HG03565 (cell line): ENCODE data around the gene CFAP97.
A peak's percentile ranks its signal among the peaks of the same experiment; 100 is the strongest.
"Not testable (repeated sequence)": the region's sequence is repeated elsewhere in the genome, so short reads cannot be mapped to it uniquely, and the experiment has no call there.

Experiments used
- ATAC-seq: cut with Tn5 transposase; IDR thresholded peaks from one replicate; pipeline ENCODE4 v1.9.1; 2021; ENCODE audit warnings: mild to moderate bottlenecking, moderate library complexity; ENCODE audit not compliant: unreplicated experiment

The CFAP97 gene

GRCh38 chr4:185142912-185143600, 60.7 kb downstream of the CFAP97 start, which contains the start of gene SLC25A4:
SLC25A4 (plus strand) TSS chr4:185143266; CDS start chr4:185143373, 107 bp downstream.
- ATAC-seq = peak; percentile 87

DNA sequence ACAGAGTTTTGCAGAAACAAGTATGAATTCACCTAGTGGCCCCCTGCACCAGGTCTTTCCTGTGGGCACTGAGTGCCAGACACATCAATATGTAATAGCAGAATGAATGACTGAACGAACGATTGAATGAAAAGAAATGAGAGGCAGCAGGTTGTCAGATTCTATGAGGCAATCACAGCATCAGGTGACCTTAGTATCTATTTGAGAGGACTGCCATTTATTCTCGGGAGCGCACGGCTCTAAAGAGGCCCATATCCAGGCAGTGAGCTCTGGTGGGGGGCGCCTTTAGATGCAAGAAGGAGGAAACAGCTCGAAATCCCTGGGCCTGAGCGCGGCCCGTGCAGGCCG, 61.3 kb downstream of the CFAP97 start:
- peak; percentile 7 for ATAC-seq

DNA sequence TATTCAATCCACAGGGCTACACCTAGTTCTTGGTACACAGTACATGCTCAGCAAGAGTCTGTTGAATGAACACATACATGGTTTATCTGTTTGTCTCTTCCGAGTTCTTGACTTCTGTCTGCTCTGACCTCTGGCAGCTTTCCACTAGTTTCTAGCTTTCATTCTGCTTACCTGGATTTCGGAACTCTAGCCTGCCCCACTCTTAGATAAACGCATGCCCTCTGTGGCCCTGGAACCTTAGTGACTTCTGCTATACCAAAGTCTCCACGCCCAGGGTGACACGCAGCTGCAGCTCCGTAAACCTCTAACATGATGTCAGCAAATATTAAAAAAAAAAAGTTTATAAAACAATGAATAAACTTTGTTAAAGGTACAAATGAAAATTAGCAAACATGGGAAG, 62.0 kb downstream of the CFAP97 start:
- no peak for ATAC-seq

DNA sequence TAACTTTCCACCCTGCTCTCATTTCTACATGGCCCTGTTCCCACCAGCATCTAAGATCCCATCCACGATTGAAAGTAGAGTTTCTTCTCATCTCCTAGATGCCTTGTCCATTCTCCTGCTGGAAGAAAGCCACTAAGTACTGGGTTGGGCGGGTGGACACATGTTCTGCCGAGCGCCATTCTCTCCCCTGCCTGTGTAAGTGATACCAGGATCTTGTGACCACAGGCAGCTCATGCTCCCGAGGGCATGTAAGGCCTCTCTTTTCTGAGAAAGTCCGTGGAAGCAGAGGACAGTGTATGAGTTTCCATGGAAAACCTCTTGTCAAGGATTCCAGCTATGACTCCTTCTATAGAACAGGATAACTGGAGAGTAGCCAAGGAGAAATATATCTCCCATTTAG, 64.1 kb downstream of the CFAP97 start:
- no peak for ATAC-seq

GRCh38 chr4:185138161-185138560, 65.6 kb downstream of the CFAP97 start:
- no peak for ATAC-seq

- no peak for ATAC-seq
Observed at GRCh38 chr4:185137233-185137925, 66.4 kb downstream of the CFAP97 start.

DNA sequence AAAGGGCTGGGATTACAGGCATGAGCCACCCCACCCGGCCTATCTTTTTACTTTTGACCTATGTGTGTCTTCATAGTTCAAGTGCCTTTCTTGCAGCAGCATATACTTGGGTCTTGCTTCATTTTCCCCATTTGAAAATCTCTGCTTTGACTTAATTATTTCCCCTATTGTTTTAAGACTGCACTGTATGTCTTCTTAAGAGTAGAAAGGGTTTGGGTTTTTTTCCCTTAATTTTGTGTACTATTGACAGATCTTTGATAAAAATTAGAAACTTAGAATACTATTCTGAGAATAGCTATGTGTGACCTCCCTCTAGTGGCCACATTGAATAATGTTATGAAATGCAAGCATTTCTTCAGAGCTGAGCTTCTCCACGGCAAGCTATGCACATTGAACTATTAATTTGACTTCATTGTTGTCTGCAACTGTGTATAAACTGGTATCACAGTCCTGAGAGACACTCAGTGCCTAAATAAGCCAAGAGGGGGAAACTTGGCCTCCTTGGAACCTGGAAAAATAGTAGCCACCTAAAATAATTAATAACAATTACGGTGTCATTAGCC, 69.4 kb downstream of the CFAP97 start:
- ATAC-seq = peak; percentile 72

GRCh38 chr4:185128272-185129119, 75.3 kb downstream of the CFAP97 start:
- ATAC-seq = no peak

GRCh38 chr4:185127021-185127925, 76.5 kb downstream of the CFAP97 start:
- no peak for ATAC-seq

DNA sequence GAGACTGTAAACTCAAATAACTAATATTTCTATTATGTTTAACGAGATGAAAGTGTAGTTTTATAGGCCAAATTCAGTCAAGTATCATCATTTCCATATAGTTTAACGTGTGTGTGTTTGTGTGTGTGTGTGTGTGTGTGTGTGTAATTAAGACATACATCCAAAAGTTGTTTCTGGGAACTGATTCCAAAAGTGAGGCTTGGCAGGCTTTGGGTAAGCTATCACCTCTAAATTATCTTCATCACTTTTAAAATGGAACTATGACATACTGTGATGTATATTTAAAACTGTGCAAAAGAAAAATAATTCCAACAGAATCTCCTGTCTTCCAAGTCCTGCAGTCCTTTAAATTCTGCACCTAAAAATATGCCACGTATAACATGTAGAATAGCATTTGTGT, 79.8 kb downstream of the CFAP97 start:
- ATAC-seq = no peak

- ATAC-seq = peak; percentile 71
Observed at GRCh38 chr4:185122681-185123345, 81.0 kb downstream of the CFAP97 start.

GRCh38 chr4:185120631-185120946, 83.2 kb downstream of the CFAP97 start:
- ATAC-seq = no peak

GRCh38 chr4:185119927-185120630, 83.7 kb downstream of the CFAP97 start:
- peak; percentile 35 for ATAC-seq

GRCh38 chr4:185119467-185119866, 84.3 kb downstream of the CFAP97 start:
- not testable (repeated sequence) for ATAC-seq

GRCh38 chr4:185118876-185119275, 84.9 kb downstream of the CFAP97 start:
- no peak for ATAC-seq

DNA sequence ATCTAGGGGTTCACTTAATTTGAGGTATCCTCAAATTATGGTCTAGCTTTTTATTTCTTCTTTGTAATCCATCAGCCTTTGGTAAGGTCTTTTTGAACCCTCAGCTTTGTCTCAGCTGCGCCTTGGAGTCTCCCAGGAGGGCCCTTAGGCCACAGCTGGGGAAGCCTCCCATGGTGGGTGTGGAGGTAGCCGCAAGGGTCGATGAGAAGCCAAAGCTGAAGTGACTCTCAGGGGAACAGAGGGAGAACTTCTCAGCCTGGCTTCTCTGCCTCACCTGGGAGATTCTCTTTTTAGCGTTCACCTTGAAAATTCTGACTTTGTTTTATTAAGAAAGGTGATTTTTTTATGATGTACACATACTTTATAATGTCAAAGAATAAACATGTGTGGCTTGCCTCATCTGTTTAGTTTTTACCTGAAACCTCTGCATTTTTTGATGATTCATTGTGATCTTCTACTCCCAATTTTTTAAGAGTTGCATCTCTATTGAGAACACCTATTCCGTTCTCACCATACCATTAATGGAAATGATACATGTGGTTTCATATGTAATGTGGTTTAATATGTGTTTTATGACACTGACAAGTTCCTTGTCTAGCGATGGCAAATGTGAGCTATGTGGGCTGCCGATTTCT, 86.4 kb downstream of the CFAP97 start:
- ATAC-seq = no peak

- ATAC-seq = no peak
Observed at GRCh38 chr4:185115827-185116232, 88.0 kb downstream of the CFAP97 start.

DNA sequence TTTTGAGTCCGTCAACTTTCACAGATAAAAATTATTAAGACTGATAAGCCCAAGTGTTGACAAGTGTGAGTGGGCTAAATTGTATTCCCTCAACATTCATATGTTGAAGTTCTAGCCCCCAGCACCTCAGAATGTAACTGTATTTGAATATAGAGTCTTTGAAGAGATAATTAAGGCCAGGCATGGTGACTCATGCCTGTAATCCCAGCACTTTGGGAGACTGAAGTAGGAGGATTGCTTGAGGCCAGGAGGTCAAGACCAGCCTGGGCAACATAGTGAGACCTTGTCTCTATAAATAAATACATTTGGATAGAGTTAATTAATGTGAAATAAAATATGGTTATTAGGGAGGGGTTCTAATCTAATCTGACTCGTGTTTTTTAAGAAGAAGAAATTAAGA, 90.5 kb downstream of the CFAP97 start:
- ATAC-seq = no peak

DNA sequence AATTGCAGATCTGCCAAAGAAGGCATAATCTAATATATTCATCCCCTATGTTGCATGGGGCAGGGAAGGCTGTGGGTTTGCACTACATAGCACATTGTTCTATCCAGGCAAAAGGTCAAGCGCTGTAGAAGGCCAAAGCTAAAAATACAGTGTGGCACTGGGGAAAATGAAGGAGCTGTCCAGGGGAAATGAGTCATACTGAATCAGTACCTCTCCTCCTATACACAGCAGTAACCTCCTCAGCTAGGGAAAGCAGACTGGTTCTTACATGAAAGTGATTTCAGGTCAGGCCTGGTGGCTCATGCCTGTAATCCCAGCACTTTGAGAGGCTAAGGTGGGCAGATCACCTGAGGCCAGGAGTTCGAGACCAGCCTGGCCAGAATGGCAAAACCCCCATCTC, 91.7 kb downstream of the CFAP97 start:
- ATAC-seq = no peak
